HepG2 (cell line): ENCODE measurements around the gene SELENOM. TPM values are rescaled to one million over a fixed set of nuclear protein-coding genes. Genes with fewer than 3 reads are reported as not detected.

Experiments used
- ATAC-seq: fragments of 200-7000 bp; cut with Tn5 transposase; 3 replicates; pipeline ENCODE4 v1.9.1; 2020; ENCODE audit warnings: mild to moderate bottlenecking, moderate library complexity
- BruUV-seq: library from RNA; stranded (reverse); fragments of 400-500 nt; replicated peaks from 2 replicates; lab custom pipeline; 2021; lab: Mats Ljungman, UMichigan
- CTCF ChIA-PET: fragments of 300-600 bp; formaldehyde crosslinking; extraction: SDS; loops from one replicate; lab custom pipeline; 2021; ENCODE audit warnings: low total read pairs, inconsistent platforms, low intra/inter-chr PET ratio; lab: Yijun Ruan, JAX
- POLR2A ChIA-PET: fragments of 350-600 bp; sonication (Branson Sonifier 250); formaldehyde crosslinking; loops from one replicate; lab custom pipeline; 2020; ENCODE audit warnings: antibody characterized with exemption, inconsistent platforms; lab: Yijun Ruan, JAX
- DNase-seq: peaks from one replicate; pipeline ENCODE4 v3.0.0-alpha.2; 2015; ENCODE audit warnings: low spot score
- FAIRE-seq: peaks from 3 replicates; lab custom pipeline; 2011; peaks lifted over from hg19 to GRCh38; lab: Jason Lieb, UNC
- H2AFZ ChIP-seq: one replicate; pipeline ENCODE4 v1.6.1; 2011; ENCODE audit warnings: low read length, inconsistent platforms
- H3K27ac ChIP-seq: fragments of 300-600 bp; 3 replicates; pipeline ENCODE4 v1.8.0; 2011; ENCODE audit warnings: mixed run types, mild to moderate bottlenecking, mixed read lengths, low read length, inconsistent platforms; ENCODE audit not compliant: insufficient read depth; ENCODE audit errors: extremely low read length
- H3K27me3 ChIP-seq, 2 experiments: fragments of 200-600 bp in 1 of 2; 2 replicates in 1 of 2; 3 replicates in 1 of 2; pipeline versions ENCODE4 v1.6.0 to v1.8.0; 2011; ENCODE audit warnings: low read length in 2 of 2, mild to moderate bottlenecking in 2 of 2, moderate library complexity in 2 of 2, inconsistent platforms in 1 of 2; ENCODE audit not compliant: insufficient read depth in 2 of 2, control insufficient read depth in 1 of 2
- H3K36me3 ChIP-seq, 2 experiments: fragments of 200-600 bp in 1 of 2; replicated peaks in 1 of 2; 2 replicates in 1 of 2; 3 replicates in 1 of 2; pipeline versions ENCODE4 v1.5.1 to v1.8.0; 2011; ENCODE audit warnings: low read length in 2 of 2, inconsistent platforms in 1 of 2; ENCODE audit not compliant: insufficient read depth in 2 of 2, control insufficient read depth in 1 of 2
- H3K4me1 ChIP-seq: 2 replicates; pipeline ENCODE4 v1.5.1; 2012; ENCODE audit warnings: low read length, inconsistent platforms; ENCODE audit not compliant: insufficient read depth
- H3K4me2 ChIP-seq: 2 replicates; pipeline ENCODE4 v1.6.0; 2011; ENCODE audit warnings: low read depth, low read length, inconsistent platforms
- H3K4me3 ChIP-seq, 3 experiments: fragments of 200-600 bp in 1 of 3; sonication (generic), shearing (Covaris generic) in 1 of 3; replicated peaks in 1 of 3; 2 replicates each; pipeline ENCODE4 v1.5.1; 2011 to 2016; ENCODE audit warnings: low read length in 3 of 3, inconsistent platforms in 2 of 3, low read depth in 2 of 3, mild to moderate bottlenecking in 2 of 3, control low read depth in 1 of 3, mixed read lengths in 1 of 3; ENCODE audit not compliant: insufficient read depth in 1 of 3
- H3K79me2 ChIP-seq: one replicate; pipeline ENCODE4 v1.6.1; 2011; ENCODE audit warnings: low read length, inconsistent platforms; ENCODE audit not compliant: insufficient read depth
- H3K9ac ChIP-seq: 2 replicates; pipeline ENCODE4 v1.6.0; 2011; ENCODE audit warnings: mild to moderate bottlenecking, low read depth, low read length, inconsistent platforms; ENCODE audit not compliant: insufficient read depth
- H3K9me3 ChIP-seq: 2 replicates; pipeline ENCODE4 v1.5.1; 2012; ENCODE audit warnings: mild to moderate bottlenecking, low read length
- H4K20me1 ChIP-seq: 2 replicates; pipeline ENCODE4 v1.6.0; 2011; ENCODE audit warnings: inconsistent platforms, mild to moderate bottlenecking, low read length, moderate library complexity; ENCODE audit not compliant: insufficient read depth
- MTA3 ChIP-seq: sonication (generic); formaldehyde crosslinking; IDR thresholded peaks from 2 replicates; pipeline ENCODE4 v1.4.0; 2020; ENCODE audit warnings: missing genetic modification reagents
- NR2F2 ChIP-seq: IDR thresholded peaks from 2 replicates; pipeline ENCODE4 v1.6.1; 2012; ENCODE audit warnings: low read depth, inconsistent platforms, borderline replicate concordance
- PAWR ChIP-seq: sonication (generic); formaldehyde crosslinking; IDR thresholded peaks from 2 replicates; pipeline ENCODE4 v1.4.0; 2020; ENCODE audit warnings: missing genetic modification reagents, mild to moderate bottlenecking, borderline replicate concordance
- SALL2 ChIP-seq: sonication (generic); formaldehyde crosslinking; IDR thresholded peaks from 2 replicates; pipeline ENCODE4 v1.8.1; 2023; ENCODE audit warnings: mild to moderate bottlenecking, missing genetic modification reagents, inconsistent platforms
- SETDB1 ChIP-seq: sonication (generic); formaldehyde crosslinking; IDR thresholded peaks from 2 replicates; pipeline ENCODE4 v1.5.1; 2020; ENCODE audit warnings: missing genetic modification reagents, mild to moderate bottlenecking, borderline replicate concordance
- SOX13 ChIP-seq, 3 experiments: fragments of 450-650 bp in 1 of 3; sonication (generic) in 1 of 3; formaldehyde crosslinking in 1 of 3; IDR thresholded peaks in 2 of 3; conservative IDR thresholded peaks in 1 of 3; 2 replicates each; pipeline versions ENCODE4 v1.5.0 to v1.6.1; 2016 to 2020; ENCODE audit warnings: antibody characterized with exemption in 1 of 3, mild to moderate bottlenecking in 1 of 3, missing compliant biosample characterization in 1 of 3, missing genetic modification reagents in 1 of 3, moderate library complexity in 1 of 3
- TP53 ChIP-seq: sonication (generic); formaldehyde crosslinking; conservative IDR thresholded peaks from 2 replicates; pipeline ENCODE4 v1.4.0; 2020; ENCODE audit warnings: missing genetic modification reagents
- ZBTB43 ChIP-seq: sonication (generic); formaldehyde crosslinking; conservative IDR thresholded peaks from 2 replicates; pipeline ENCODE4 v1.4.0; 2020; ENCODE audit warnings: missing genetic modification reagents
- ZNF737 ChIP-seq: sonication (generic); formaldehyde crosslinking; IDR thresholded peaks from 2 replicates; pipeline ENCODE4 v1.5.0; 2020; ENCODE audit warnings: missing genetic modification reagents, mild to moderate bottlenecking, borderline replicate concordance
- ZNF747 ChIP-seq: sonication (generic); formaldehyde crosslinking; IDR thresholded peaks from 2 replicates; pipeline ENCODE4 v1.8.1; 2023; ENCODE audit warnings: missing genetic modification reagents, mild to moderate bottlenecking, borderline replicate concordance
- ZNF850 ChIP-seq: sonication (generic); formaldehyde crosslinking; conservative IDR thresholded peaks from 2 replicates; pipeline ENCODE4 v1.9.0; 2021; ENCODE audit warnings: mild to moderate bottlenecking, missing genetic modification reagents
- ZXDC ChIP-seq: sonication (generic); formaldehyde crosslinking; IDR thresholded peaks from 2 replicates; pipeline ENCODE4 v1.5.0; 2020; ENCODE audit warnings: mild to moderate bottlenecking, missing genetic modification reagents
- WGBS: methylation state at CpG from one replicate; pipeline ENCODE4 v1.1.6; 2017; ENCODE audit warnings: low lambda C conversion rate; 5-methylcytosine and 5-hydroxymethylcytosine counted together
- in situ Hi-C: cut with HindIII; loops from 2 replicates; pipeline ENCODE4 v1.10.0; 2017; ENCODE audit warnings: low pct_unique_long_range_greater_than_20kb; ENCODE audit not compliant: extremely low pct_ligation_motif_present
- intact Hi-C: fragments of 100-400 bp; cut with micrococcal nuclease; formaldehyde crosslinking; loops from one replicate; pipeline ENCODE4 v1.10.0; 2022; ENCODE audit not compliant: unreplicated experiment
- polyA plus RNA-seq, 8 experiments: library from polyadenylated mRNA; depleted of rRNA in 3 of 8; stranded (reverse) in 7 of 8; unstranded in 1 of 8; fragments of >200 nt; fragmentation: Illumina TruSeq in 4 of 8; extraction: Trizol in 4 of 8; gene quantifications; 2 replicates each; pipeline versions ENCODE4 v1.2.1 to v1.2.3, GENCODE V29; 2011 to 2016; ENCODE audit warnings: low read depth in 4 of 8, missing spikeins in 1 of 8, mixed read lengths in 1 of 8; ENCODE audit not compliant: insufficient read depth in 1 of 8
- total RNA-seq, 5 experiments: library from RNA; depleted of rRNA; stranded (reverse); fragments of >200 nt; fragmentation: Illumina TruSeq; extraction: Trizol; gene quantifications; 2 replicates each; pipeline ENCODE4 v1.2.3, GENCODE V29; 2016; ENCODE audit warnings: low read depth in 1 of 5
- TF ChIP-seq, protein P1 (sequence below): fragments of 450-650 bp; IDR thresholded peaks from 2 replicates; pipeline ENCODE4 v1.6.1; 2016

Gene SELENOM
- total and polyA plus RNA-seq, 2 of the 13 experiments (the other 11 are each of a cell fraction or from before 2014, with no cell fraction given): 4.1 to 4.3 TPM

DNA sequence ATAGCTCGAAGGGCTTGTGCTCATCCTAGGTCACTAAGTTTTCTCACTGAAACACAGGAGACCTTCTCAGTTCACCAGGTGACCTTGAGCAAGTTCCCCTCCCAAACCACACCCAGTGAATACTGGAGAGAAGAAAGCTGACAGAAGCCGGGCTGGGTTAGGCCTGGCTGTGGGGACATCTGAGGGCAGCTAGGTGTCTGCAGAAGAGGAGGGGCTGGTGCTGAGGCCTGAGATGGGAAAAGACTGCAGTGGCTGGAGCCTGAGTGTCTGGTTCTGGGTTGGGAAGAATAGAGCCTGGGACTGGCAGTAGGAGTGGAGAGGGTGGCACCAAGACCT lies 14.8 kb upstream of the SELENOM start:
- TF ChIP-seq SALL2 (CRISPR knock-in tag): no peak
- no peak for TF ChIP-seq ZBTB43 (CRISPR knock-in tag)
- TF ChIP-seq MTA3 (CRISPR knock-in tag): no peak
- TF ChIP-seq, protein P1, sequence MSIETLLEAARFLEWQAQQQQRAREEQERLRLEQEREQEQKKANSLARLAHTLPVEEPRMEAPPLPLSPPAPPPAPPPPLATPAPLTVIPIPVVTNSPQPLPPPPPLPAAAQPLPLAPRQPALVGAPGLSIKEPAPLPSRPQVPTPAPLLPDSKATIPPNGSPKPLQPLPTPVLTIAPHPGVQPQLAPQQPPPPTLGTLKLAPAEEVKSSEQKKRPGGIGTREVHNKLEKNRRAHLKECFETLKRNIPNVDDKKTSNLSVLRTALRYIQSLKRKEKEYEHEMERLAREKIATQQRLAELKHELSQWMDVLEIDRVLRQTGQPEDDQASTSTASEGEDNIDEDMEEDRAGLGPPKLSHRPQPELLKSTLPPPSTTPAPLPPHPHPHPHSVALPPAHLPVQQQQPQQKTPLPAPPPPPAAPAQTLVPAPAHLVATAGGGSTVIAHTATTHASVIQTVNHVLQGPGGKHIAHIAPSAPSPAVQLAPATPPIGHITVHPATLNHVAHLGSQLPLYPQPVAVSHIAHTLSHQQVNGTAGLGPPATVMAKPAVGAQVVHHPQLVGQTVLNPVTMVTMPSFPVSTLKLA: no peak
- no peak for TF ChIP-seq PAWR
- no peak for TF ChIP-seq SETDB1
- TF ChIP-seq ZXDC (CRISPR knock-in tag): no peak
- no peak for TF ChIP-seq SOX13 (IDR thresholded peaks at IDR 0.05)
- no peak for TF ChIP-seq SOX13 (CRISPR knock-in tag; conservative IDR thresholded peaks at IDR 0.05 in 1 of 2, IDR thresholded peaks at IDR 0.05 in 1 of 2)
- no peak for TF ChIP-seq ZNF850 (CRISPR knock-in tag)
- no peak for TF ChIP-seq ZNF747 (CRISPR knock-in tag)
- TF ChIP-seq NR2F2: no peak
- no peak for TF ChIP-seq TP53
- TF ChIP-seq ZNF737 (CRISPR knock-in tag): no peak
- TF ChIP-seq, all 625 proteins: peak for 0
- peaks cover 37% of the 10 kb centered on the region for H3K4me1 ChIP-seq
- H3K9me3 ChIP-seq: no peaks in the 10 kb centered on the region
- no peak overlapping the region for H2AFZ ChIP-seq
- H3K9ac ChIP-seq: peak overlapping the region; percentile 62; the same call in 1 of the 2 replicates
- no peaks in the 10 kb centered on the region for H3K36me3 ChIP-seq
- H3K4me3 ChIP-seq: peak overlapping the region in 1 of 3 experiments; percentile 64; a peak in 1 of 6 replicates
- FAIRE-seq (no peak), ATAC-seq (peak; percentile 29), DNase-seq (no peak)
- no peaks in the 10 kb centered on the region for H4K20me1 ChIP-seq
- BruUV-seq: no TSS peak
- H3K27ac ChIP-seq: no peak overlapping the region
- H3K4me2 ChIP-seq: peak overlapping the region; percentile 84; the same call in 1 of the 2 replicates
- intact Hi-C loops (no loop called here), in situ Hi-C loops (no loop called here)
- POLR2A ChIA-PET: interaction anchor here (1.6 kb wide), 1 partner anchor 10 kb away, joined by 5 read pairs; no protein-coding TSS in a partner anchor
- CTCF ChIA-PET: no interaction called here
- no peaks in the 10 kb centered on the region for H3K79me2 ChIP-seq
- peaks cover 1 to 28% of the 10 kb centered on the region in 2 experiments; a peak in 4 of 5 replicates for H3K27me3 ChIP-seq
- WGBS: 7% methylated on average over 2 of the region's 2 CpGs
